Measurements from ENCODE around the gene SYCP2.

SYCP2 gene

DNA sequence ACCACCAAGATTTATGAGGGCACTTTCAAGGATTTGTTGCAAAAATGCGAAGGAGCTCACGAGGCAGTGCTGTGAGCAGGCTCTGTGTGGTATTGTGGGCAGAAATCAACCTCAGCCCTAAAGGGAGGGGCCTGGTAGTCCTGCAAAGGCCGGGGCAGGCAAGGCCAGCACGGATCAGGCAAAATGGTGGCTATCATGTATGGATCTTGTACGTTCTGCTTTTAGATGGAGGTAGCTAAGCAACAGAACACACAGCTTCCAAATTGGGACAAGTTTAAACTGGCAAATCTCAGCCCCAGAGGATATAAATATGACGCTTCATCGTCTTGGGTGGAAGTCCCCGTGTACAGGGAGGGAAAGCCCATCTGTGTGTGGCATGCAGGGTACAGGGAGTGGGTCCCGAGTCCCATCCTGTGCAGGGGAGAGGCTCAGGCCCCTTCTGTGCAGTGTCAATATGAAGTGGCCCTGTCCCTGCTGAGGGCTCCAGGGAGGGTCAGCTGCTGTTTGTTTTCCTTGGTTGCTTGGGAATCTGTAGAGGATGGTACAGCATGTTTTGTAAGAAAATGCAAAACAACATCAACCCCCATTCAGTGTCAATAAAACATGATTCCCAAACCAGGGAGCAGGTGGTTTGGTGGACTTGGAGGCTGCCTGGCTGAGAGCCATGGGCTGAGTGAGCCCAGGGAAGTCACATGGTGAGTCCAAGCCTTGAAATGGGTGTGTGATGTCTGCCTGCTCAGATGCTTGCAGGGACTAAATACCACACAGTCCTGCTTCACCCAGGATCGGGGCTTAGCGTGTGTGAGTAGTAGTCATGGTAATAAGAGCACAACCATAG lies 113.0 kb downstream of the SYCP2 start:
- Histone ChIP-seq H3K4me1 (no peaks in the 10 kb centered on the region), H3K36me3 (no peaks in the 10 kb centered on the region), H3K27ac (no peak overlapping the region), H3K9me3 (no peaks in the 10 kb centered on the region), H3K27me3 (peaks cover 0 to 20% of the 10 kb centered on the region in 2 donors), H3K4me3 (no peak overlapping the region)
- intact Hi-C loops (cut with DNase I; ENCODE audit: low total_unique reads): no loop called here
- TF ChIP-seq, protein P1, sequence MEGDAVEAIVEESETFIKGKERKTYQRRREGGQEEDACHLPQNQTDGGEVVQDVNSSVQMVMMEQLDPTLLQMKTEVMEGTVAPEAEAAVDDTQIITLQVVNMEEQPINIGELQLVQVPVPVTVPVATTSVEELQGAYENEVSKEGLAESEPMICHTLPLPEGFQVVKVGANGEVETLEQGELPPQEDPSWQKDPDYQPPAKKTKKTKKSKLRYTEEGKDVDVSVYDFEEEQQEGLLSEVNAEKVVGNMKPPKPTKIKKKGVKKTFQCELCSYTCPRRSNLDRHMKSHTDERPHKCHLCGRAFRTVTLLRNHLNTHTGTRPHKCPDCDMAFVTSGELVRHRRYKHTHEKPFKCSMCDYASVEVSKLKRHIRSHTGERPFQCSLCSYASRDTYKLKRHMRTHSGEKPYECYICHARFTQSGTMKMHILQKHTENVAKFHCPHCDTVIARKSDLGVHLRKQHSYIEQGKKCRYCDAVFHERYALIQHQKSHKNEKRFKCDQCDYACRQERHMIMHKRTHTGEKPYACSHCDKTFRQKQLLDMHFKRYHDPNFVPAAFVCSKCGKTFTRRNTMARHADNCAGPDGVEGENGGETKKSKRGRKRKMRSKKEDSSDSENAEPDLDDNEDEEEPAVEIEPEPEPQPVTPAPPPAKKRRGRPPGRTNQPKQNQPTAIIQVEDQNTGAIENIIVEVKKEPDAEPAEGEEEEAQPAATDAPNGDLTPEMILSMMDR (IDR thresholded peaks at IDR 0.05): no peak
- no peak for DNase-seq

DNA sequence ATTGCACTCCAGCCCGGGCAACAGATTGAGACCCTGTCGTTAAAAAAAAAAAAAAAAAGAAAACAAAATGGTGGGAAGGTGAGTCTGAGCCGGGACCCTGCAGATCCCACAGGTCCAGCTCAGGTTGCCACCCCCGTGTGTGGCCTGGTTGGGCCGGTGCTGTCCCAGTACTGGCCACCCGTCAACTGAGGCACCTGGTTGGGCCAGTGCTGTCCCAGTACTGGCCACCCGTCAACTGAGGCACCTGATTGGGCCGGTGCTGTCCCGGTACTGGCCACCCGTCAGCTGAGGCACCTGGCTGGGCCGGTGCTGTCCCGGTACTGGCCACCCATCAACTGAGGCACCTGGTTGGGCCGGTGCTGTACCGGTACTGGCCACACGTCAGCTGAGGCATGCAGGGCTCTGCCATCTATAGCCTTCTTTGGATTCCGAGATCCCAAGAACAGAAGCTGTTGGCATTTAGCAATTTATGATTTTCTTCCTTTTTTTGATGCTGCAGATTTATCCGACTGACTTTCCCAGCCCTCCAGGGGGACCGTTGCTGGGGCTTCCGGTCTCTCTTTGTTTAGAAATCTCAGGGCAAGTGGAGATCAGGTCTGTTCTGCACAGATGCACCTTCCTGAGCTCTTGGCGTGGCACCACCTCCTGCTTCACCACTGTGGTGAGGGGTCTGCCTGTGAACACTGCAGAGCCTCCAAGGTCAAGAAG lies 113.8 kb downstream of the SYCP2 start:
- Histone ChIP-seq H3K4me3 (no peak overlapping the region), H3K4me1 (no peaks in the 10 kb centered on the region), H3K27ac (no peak overlapping the region), H3K36me3 (no peaks in the 10 kb centered on the region), H3K27me3 (peaks cover 0 to 20% of the 10 kb centered on the region in 2 donors), H3K9me3 (no peaks in the 10 kb centered on the region)
- TF ChIP-seq, protein P1 (IDR thresholded peaks at IDR 0.05): no peak
- no peak for DNase-seq
- intact Hi-C loops (cut with DNase I; ENCODE audit: low total_unique reads): no loop called here

DNA sequence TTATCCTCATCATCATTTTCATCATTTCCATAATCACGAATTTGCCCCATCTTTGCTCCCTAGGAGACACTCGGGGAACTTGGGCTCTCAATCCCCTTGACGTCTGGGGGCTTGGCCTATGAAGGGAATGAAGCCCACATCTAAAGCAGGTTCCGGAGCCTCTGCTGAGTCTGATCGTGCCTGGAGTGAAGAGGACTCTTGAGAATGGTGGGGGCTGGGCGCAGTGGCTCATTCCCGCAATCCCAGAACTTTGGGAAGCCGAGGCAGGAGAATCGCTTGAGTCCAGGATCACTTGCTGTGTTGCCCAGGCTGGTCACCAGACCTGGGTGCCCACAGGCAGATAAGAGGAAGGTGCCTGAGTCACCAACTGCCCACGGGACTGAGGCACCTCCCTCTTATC lies 114.5 kb downstream of the SYCP2 start:
- peaks cover 0 to 20% of the 10 kb centered on the region in 2 donors for H3K27me3 ChIP-seq
- no peak for DNase-seq
- H3K36me3 ChIP-seq: no peaks in the 10 kb centered on the region
- no peak overlapping the region for H3K4me3 ChIP-seq
- intact Hi-C loops (cut with DNase I; ENCODE audit: low total_unique reads): no loop called here
- H3K4me1 ChIP-seq: no peaks in the 10 kb centered on the region
- H3K27ac ChIP-seq: no peak overlapping the region
- no peaks in the 10 kb centered on the region for H3K9me3 ChIP-seq
- TF ChIP-seq, protein P1 (IDR thresholded peaks at IDR 0.05): no peak

DNA sequence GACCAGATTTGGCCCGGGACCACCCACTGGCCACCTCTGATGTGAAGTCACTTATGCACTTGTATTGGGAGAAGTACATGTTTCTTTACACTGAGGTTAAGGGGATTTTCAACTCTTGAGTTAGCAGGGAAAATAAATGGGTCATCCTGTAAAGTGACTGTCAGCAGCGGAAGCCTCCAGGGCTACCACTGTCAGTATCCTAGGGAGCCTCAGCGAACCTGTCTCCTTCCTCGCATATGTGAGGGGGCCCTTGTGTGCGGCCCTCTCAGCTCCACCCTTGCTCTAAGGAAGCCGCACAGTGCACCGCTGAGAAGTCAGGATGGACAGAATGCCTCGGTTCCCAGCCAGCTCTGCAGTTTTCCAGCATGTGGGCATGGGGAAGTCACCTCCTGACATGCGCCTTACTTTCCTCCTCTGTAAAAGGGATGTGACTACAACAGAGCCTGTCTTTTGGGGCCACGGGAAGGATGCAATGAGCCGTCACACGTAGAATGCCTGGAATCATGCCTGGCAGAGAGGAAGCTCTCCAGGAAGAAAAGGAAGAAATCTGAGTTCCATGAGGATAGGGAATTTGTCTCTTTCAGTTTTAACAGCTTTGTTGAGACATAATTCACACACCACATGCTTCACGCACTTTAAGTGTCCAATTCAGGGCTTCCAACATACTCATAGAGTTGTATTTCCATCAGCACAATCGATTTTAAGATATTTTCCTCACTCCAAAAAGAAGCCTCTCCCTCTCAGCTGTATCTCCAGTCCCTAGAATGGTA lies 115.4 kb downstream of the SYCP2 start:
- H3K4me1 ChIP-seq: no peaks in the 10 kb centered on the region
- no peak overlapping the region for H3K27ac ChIP-seq
- TF ChIP-seq, protein P1 (IDR thresholded peaks at IDR 0.05): no peak
- H3K36me3 ChIP-seq: no peaks in the 10 kb centered on the region
- H3K4me3 ChIP-seq: no peak overlapping the region
- H3K9me3 ChIP-seq: no peaks in the 10 kb centered on the region
- H3K27me3 ChIP-seq: peaks cover 0 to 20% of the 10 kb centered on the region in 2 donors
- no peak for DNase-seq
- intact Hi-C loops (cut with DNase I; ENCODE audit: low total_unique reads): no loop called here

DNA sequence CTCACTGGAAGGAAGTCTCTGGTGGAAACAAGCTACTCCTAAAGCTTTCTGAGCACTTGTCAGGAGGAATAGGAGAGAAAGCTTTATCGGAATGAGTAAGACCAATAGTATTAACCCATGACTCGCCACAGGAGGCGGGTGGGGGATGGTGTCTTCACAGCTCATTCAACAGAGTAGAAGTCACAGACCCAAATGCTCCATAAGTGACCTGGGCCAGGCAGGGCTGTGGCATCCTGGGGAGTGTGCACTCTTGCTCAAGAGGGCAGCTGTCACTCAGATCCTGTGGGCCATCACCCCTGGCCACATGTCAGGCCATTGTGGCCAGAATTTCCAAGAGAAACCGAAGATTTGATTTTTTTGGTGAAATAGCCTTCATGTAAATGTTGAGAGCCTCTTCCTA lies 116.0 kb downstream of the SYCP2 start:
- Histone ChIP-seq H3K36me3 (no peaks in the 10 kb centered on the region), H3K9me3 (no peaks in the 10 kb centered on the region), H3K27ac (no peak overlapping the region), H3K27me3 (peaks cover 0 to 15% of the 10 kb centered on the region in 2 donors), H3K4me1 (no peaks in the 10 kb centered on the region), H3K4me3 (no peak overlapping the region)
- DNase-seq: no peak
- TF ChIP-seq, protein P1 (IDR thresholded peaks at IDR 0.05): no peak
- intact Hi-C loops (cut with DNase I; ENCODE audit: low total_unique reads): no loop called here
